ENCODE results near the gene SPAG9. TPM values are rescaled to one million over a fixed set of nuclear protein-coding genes. Genes with fewer than 3 reads are reported as not detected.

Gene SPAG9
- total RNA-seq, 6 donors from 2014 or later = 87.5 to 233 (median 152) TPM

DNA sequence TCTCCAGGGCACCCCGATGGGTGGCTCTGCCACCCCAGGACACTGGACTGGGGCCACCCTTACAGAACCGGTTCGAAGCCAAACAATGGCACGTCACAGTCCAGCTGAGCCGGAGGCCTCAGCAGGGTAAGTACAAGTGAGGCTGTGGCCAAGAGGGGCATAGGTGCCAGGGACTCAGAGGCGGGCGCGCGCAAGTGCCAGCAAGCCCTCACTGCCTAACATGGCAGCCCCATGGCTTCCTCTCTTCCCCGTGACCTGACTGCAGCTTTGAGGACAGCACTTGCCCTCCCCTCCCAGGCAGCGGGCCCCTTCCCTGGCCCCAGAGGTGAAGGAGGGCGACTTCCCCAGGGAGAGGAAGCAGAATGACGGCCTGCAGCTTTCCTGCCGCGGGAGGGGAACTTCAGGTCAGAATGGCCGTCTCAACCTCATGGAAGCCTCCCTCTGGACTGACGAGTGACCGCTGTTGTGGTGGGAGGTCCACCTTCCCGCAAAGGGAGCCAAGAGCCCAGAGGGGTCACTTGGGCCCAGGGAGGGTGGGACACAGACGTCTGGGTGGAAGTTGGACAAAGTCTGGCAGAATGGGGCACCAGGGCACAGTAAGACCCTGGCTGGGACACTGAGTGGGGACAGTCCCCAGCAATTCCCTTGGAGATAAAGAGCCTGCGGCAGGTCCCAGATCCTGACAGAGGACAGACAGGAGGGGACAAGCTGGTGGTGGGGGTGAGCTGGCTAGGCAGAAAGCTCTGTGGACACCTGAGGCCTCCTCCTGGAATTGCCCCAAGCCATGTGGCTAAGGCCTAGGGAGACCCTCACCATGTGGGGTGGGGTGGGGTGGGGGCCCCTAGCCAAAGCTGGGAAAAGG is 202.4 kb downstream of the SPAG9 start:
- H3K27me3 ChIP-seq = no peaks in the 10 kb centered on the region
- no peak for ATAC-seq (ENCODE audit: low FRiP score in 2 of 2)
- no peak overlapping the region for H3K4me3 ChIP-seq
- TF ChIP-seq, protein P1, sequence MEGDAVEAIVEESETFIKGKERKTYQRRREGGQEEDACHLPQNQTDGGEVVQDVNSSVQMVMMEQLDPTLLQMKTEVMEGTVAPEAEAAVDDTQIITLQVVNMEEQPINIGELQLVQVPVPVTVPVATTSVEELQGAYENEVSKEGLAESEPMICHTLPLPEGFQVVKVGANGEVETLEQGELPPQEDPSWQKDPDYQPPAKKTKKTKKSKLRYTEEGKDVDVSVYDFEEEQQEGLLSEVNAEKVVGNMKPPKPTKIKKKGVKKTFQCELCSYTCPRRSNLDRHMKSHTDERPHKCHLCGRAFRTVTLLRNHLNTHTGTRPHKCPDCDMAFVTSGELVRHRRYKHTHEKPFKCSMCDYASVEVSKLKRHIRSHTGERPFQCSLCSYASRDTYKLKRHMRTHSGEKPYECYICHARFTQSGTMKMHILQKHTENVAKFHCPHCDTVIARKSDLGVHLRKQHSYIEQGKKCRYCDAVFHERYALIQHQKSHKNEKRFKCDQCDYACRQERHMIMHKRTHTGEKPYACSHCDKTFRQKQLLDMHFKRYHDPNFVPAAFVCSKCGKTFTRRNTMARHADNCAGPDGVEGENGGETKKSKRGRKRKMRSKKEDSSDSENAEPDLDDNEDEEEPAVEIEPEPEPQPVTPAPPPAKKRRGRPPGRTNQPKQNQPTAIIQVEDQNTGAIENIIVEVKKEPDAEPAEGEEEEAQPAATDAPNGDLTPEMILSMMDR (IDR thresholded peaks at IDR 0.05) = no peak
- TF ChIP-seq POLR2A (IDR thresholded peaks at IDR 0.05) (no peak), POLR2AphosphoS5 (IDR thresholded peaks at IDR 0.05) (no peak), EP300 (IDR thresholded peaks at IDR 0.05) (no peak)
- 60 to 73% methylated on average over 1 to 21 of the region's 21 CpGs for WGBS, 2 donors
- H3K36me3 ChIP-seq = no peaks in the 10 kb centered on the region
- peak overlapping the region in 2 of 4 donors; percentile 43 to 53 for H3K27ac ChIP-seq
- H3K4me1 ChIP-seq = peaks cover 23 to 40% (median 26%) of the 10 kb centered on the region in 4 donors
- DNase-seq = peak; percentile 49 to 75
- H3K9me3 ChIP-seq = no peaks in the 10 kb centered on the region

DNA sequence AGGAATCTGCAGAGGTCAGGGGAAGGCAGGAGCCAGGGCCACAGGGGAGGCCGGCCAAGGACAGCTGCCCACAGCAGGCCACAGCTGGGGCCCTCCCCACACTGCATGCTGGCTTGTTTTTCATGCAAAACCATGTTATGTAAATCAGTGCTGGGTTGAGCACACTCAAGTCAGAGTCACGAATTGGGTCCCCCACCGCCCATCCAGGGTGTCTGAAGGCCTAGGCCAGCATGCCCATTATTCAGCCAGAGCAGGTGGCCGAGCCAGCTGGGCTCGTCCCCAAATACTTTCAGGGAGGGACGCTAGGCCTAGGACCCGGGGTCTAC is 203.3 kb downstream of the SPAG9 start:
- DNase-seq (no peak), ATAC-seq (ENCODE audit: low FRiP score in 2 of 2) (no peak)
- Histone ChIP-seq H3K4me3 (no peak overlapping the region), H3K27me3 (no peaks in the 10 kb centered on the region), H3K36me3 (no peaks in the 10 kb centered on the region), H3K4me1 (peaks cover 23 to 40% (median 26%) of the 10 kb centered on the region in 4 donors), H3K27ac (no peak overlapping the region), H3K9me3 (no peaks in the 10 kb centered on the region)
- TF ChIP-seq POLR2A (IDR thresholded peaks at IDR 0.05) = no peak
- TF ChIP-seq EP300 (IDR thresholded peaks at IDR 0.05) = no peak
- TF ChIP-seq, protein P1 (IDR thresholded peaks at IDR 0.05) = no peak
- TF ChIP-seq POLR2AphosphoS5 (IDR thresholded peaks at IDR 0.05) = no peak
- WGBS, 2 donors = 77 to 84% methylated on average over 6 to 7 of the region's 7 CpGs

DNA sequence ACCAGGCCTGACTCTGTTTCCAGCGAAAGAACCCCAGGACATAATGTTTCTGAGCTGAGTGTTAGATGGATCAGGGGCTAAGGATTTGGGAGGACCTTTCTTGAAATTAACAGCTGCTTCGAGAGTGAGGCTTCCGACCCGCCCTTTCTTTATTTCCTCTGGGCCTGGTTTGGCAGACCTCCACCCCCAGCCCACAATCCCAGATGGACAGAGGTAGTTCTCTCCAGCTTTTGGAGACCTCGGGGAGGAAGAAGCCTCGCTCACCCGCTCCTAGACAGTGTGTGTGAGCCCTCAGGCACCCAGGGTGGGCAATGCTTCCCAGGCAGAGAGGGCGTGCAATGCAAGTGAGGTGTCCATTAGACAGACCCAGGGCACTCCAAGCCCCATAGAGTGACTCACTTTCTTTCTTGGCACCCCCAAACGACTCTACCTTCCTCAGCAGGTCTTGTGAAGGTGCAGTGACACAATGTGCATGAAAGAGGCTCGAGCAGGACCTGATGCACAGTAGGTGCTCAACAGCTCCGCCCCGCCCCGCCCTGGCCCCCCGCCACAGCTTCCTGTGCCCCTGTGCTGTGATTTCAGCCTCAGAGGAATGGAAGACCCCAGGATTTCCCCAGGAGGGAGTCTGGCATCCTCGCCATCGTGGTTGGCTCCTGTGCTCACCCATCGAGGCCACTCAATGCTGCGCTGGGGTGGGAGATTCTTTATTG is 203.8 kb downstream of the SPAG9 start:
- ATAC-seq (ENCODE audit: low FRiP score in 2 of 2) (peak in 1 of 2 donors; percentile 3), DNase-seq (peak in 1 of 2 donors; percentile 58)
- WGBS, 2 donors = 89 to 90% methylated on average over 15 to 18 of the region's 18 CpGs
- Histone ChIP-seq H3K27ac (peak overlapping the region in 1 of 4 donors; percentile 30), H3K4me3 (no peak overlapping the region), H3K27me3 (no peaks in the 10 kb centered on the region), H3K36me3 (no peaks in the 10 kb centered on the region), H3K9me3 (no peaks in the 10 kb centered on the region), H3K4me1 (peaks cover 23 to 40% (median 26%) of the 10 kb centered on the region in 4 donors)
- TF ChIP-seq EP300 (IDR thresholded peaks at IDR 0.05) (no peak), POLR2A (IDR thresholded peaks at IDR 0.05) (no peak), POLR2AphosphoS5 (IDR thresholded peaks at IDR 0.05) (no peak)
- TF ChIP-seq, protein P1 (IDR thresholded peaks at IDR 0.05) = no peak

DNA sequence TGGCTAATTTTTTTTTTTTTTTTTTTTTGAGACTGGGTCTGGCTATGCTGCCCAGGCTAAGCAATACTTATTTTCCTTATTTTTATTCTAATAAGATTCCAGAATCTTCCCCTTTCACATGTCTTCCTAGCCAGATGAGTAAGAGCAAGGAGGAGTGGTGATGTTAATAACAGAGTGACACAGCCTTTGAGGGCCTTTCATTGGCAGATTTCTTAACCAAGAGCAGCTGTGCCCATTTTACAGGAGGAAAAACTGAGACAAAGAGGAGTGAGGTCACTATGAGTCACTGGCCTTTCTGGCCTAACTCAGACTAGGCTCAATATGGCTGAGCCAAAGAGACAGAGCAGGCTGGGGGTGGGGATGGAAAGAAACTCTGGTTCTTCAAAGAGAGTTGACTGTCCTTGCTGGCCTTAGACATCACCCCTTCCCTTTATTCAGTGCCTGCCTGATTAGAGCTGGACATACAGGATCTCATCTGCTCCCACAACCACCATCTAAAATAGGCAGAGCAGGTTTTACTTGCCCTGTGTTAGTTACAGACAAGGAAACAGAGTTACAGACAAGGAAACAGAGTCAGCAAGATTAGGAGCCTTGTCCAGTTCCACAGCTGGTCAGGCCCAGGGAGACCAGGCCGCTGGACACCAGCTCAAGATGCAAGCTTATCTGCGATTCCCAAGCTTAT is 204.5 kb downstream of the SPAG9 start:
- Histone ChIP-seq H3K27ac (peak overlapping the region in 1 of 4 donors; percentile 78), H3K27me3 (no peaks in the 10 kb centered on the region), H3K4me1 (peaks cover 23 to 40% (median 26%) of the 10 kb centered on the region in 4 donors), H3K36me3 (no peaks in the 10 kb centered on the region), H3K9me3 (no peaks in the 10 kb centered on the region), H3K4me3 (no peak overlapping the region)
- no peak for DNase-seq
- ATAC-seq (ENCODE audit: low FRiP score in 2 of 2) = no peak
- WGBS, 2 donors = 90 to 96% methylated on average over 2 of the region's 2 CpGs
- TF ChIP-seq POLR2AphosphoS5 (IDR thresholded peaks at IDR 0.05) (no peak), EP300 (IDR thresholded peaks at IDR 0.05) (no peak), POLR2A (IDR thresholded peaks at IDR 0.05) (no peak)
- TF ChIP-seq, protein P1 (IDR thresholded peaks at IDR 0.05) = no peak

Measured in upper lobe of left lung (tissue), 6 donors.